ENCODE data around the gene SOX12. TPM values are rescaled to one million over a fixed set of nuclear protein-coding genes. Genes with fewer than 3 reads are reported as not detected.

The SOX12 gene
- polyA plus RNA-seq, 1 of the 3 experiments (the other 2 are of a cell fraction): 11.3 TPM

- Histone ChIP-seq H3K9ac (peak overlapping the region; percentile 81), H3K4me2 (peak overlapping the region; percentile 81)
Measured at GRCh38 chr20:309306-309840, 16.0 kb upstream of the SOX12 start.

More at GRCh38 chr20:309306-309840, 16.0 kb upstream of the SOX12 start:
- Histone ChIP-seq H4K20me1 (ENCODE audit: insufficient read depth) (no peaks in the 10 kb centered on the region), H3K79me2 (ENCODE audit: insufficient read depth) (no peaks in the 10 kb centered on the region), H3K4me3 (ENCODE audit: low read depth in 2 of 2, low read length in 1 of 2) (peak overlapping the region; percentile 53 to 69), H3K27me3 (ENCODE audit: insufficient read depth) (no peaks in the 10 kb centered on the region), H3K36me3 (replicated peaks in 1 of 2; ENCODE audit: control insufficient read depth in 1 of 2, insufficient read depth in 2 of 2, low read length in 1 of 2) (no peaks in the 10 kb centered on the region), H3K4me1 (ENCODE audit: control insufficient read depth in 1 of 2, insufficient read depth in 2 of 2, low read depth in 1 of 2, low read length in 1 of 2) (peaks cover 15 to 26% of the 10 kb centered on the region in 2 experiments; a peak in 2 of 4 replicates), H3F3A (replicated peaks; ENCODE audit: insufficient read depth) (peaks cover 6% of the 10 kb centered on the region), H2AFZ (ENCODE audit: low read depth) (peak overlapping the region; percentile 86), H3K27ac (ENCODE audit: low read depth in 2 of 2, low read length in 1 of 2) (peak overlapping the region; percentile 97 to 99), H3K9me2 (no peaks in the 10 kb centered on the region), H3K9me3 (no peaks in the 10 kb centered on the region)
- no peak for TF ChIP-seq TCF12 (IDR thresholded peaks at IDR 0.05)
- no peak for TF ChIP-seq CHD2 (IDR thresholded peaks at IDR 0.05; ENCODE audit: low read length, partially characterized antibody)
- TF ChIP-seq TAF1 (IDR thresholded peaks at IDR 0.05; ENCODE audit: borderline replicate concordance, low read depth, low read length): no peak
- TF ChIP-seq RCOR1 (IDR thresholded peaks at IDR 0.05; ENCODE audit: low read length): 0 out of 2 replicates have a peak, but pooled peaks have one; percentile 9
- no peak for TF ChIP-seq RFX5 (IDR thresholded peaks at IDR 0.05; ENCODE audit: low read length)
- TF ChIP-seq PBX3 (IDR thresholded peaks at IDR 0.05): no peak
- TF ChIP-seq EP300 (IDR thresholded peaks at IDR 0.05; ENCODE audit: borderline replicate concordance in 1 of 2, low read depth in 1 of 2, low read length in 1 of 2): no peak
- no peak; the same call in 1 of the 2 replicates for TF ChIP-seq CTCF (IDR thresholded peaks at IDR 0.05)
- no peak for TF ChIP-seq SMC3 (IDR thresholded peaks at IDR 0.05; ENCODE audit: low read depth, low read length)
- TF ChIP-seq TEAD4 (IDR thresholded peaks at IDR 0.05; ENCODE audit: borderline replicate concordance, insufficient read depth): no peak
- TF ChIP-seq ELF1 (IDR thresholded peaks at IDR 0.05): no peak
- no peak; the same call in 1 of the 2 replicates for TF ChIP-seq SIN3A (IDR thresholded peaks at IDR 0.05; ENCODE audit: borderline replicate concordance, low read depth, low read length)
- peak; percentile 42 for TF ChIP-seq RAD21 (IDR thresholded peaks at IDR 0.05; ENCODE audit: low read length)
- no peak for TF ChIP-seq EZH2phosphoT487 (IDR thresholded peaks at IDR 0.05; ENCODE audit: borderline replicate concordance, low read depth)
- TF ChIP-seq POLR2AphosphoS5 (IDR thresholded peaks at IDR 0.05; ENCODE audit: low read depth, low read length): no peak
- no peak for TF ChIP-seq YY1 (IDR thresholded peaks at IDR 0.05; ENCODE audit: low read depth)
- no peak for TF ChIP-seq MXI1 (IDR thresholded peaks at IDR 0.05; ENCODE audit: low read depth, low read length)
- ChIA-PET POLR2A (interaction anchor here (1.6 to 2.9 kb wide), 2 partner anchors 11 to 16 kb away, joined by 15 to 23 read pairs; partner anchors contain the start of genes SOX12 and ZCCHC3), CTCF (interaction anchor here (0.9 to 4.0 kb wide), 6 partner anchors 10 to 21 kb away, joined by 3 to 21 read pairs (median 7); partner anchors contain the start of genes SOX12 and ZCCHC3)
- peak; percentile 34 for DNase-seq
- WGBS (ENCODE audit: low lambda C conversion rate): 18% methylated on average over 6 of the region's 6 CpGs

All from SK-N-SH (cell line).